Liver (tissue), 3 donors: ENCODE measurements around the gene NOS1AP.

Experiments
- ATF3 ChIP-seq: IDR thresholded peaks from 2 replicates; pipeline ENCODE4 v1.6.1; 2016; ENCODE audit warnings: antibody characterized with exemption
- CTCF ChIP-seq: fragments of 150-350 bp; IDR thresholded peaks from 2 replicates; pipeline ENCODE4 v1.5.1; 2017; ENCODE audit warnings: improper control_type of control experiment, low read depth, low read length; ENCODE audit not compliant: missing input control
- EGR1 ChIP-seq, 2 donors: IDR thresholded peaks; 2 replicates each; pipeline ENCODE4 v1.6.1; 2016 to 2018; ENCODE audit warnings: antibody characterized with exemption in 2 of 2, low read depth in 2 of 2
- FOXA1 ChIP-seq: IDR thresholded peaks from 2 replicates; pipeline ENCODE4 v1.6.1; 2016; ENCODE audit warnings: antibody characterized with exemption
- GABPA ChIP-seq, 2 donors: IDR thresholded peaks in 1 of 2; conservative IDR thresholded peaks in 1 of 2; 2 replicates each; pipeline ENCODE4 v1.6.1; 2016; ENCODE audit warnings: antibody characterized with exemption in 2 of 2, mild to moderate bottlenecking in 1 of 2, moderate library complexity in 1 of 2
- RAD21 ChIP-seq, 2 donors: IDR thresholded peaks; 2 replicates each; pipeline ENCODE4 v1.6.1; 2016; ENCODE audit warnings: antibody characterized with exemption in 2 of 2, mild to moderate bottlenecking in 2 of 2
- REST ChIP-seq: IDR thresholded peaks from 2 replicates; pipeline ENCODE4 v1.6.1; 2016; ENCODE audit warnings: antibody characterized with exemption, mild to moderate bottlenecking
- RXRA ChIP-seq, 2 donors: IDR thresholded peaks; 2 replicates each; pipeline ENCODE4 v1.6.1; 2017 to 2018; ENCODE audit warnings: antibody characterized with exemption in 2 of 2, mild to moderate bottlenecking in 1 of 2
- TAF1 ChIP-seq: conservative IDR thresholded peaks from 2 replicates; pipeline ENCODE4 v1.6.1; 2016; ENCODE audit warnings: antibody characterized with exemption, mild to moderate bottlenecking
- YY1 ChIP-seq: IDR thresholded peaks from 2 replicates; pipeline ENCODE4 v1.6.1; 2016; ENCODE audit warnings: antibody characterized with exemption, mild to moderate bottlenecking
- ZBTB33 ChIP-seq: IDR thresholded peaks from 2 replicates; pipeline ENCODE4 v1.6.1; 2016; ENCODE audit warnings: antibody characterized with exemption
- TF ChIP-seq, protein P1 (sequence below): IDR thresholded peaks from 2 replicates; pipeline ENCODE4 v1.6.1; 2016; ENCODE audit warnings: antibody characterized with exemption
- donor health status: healthy.
- donor health status: healthy.

DNA sequence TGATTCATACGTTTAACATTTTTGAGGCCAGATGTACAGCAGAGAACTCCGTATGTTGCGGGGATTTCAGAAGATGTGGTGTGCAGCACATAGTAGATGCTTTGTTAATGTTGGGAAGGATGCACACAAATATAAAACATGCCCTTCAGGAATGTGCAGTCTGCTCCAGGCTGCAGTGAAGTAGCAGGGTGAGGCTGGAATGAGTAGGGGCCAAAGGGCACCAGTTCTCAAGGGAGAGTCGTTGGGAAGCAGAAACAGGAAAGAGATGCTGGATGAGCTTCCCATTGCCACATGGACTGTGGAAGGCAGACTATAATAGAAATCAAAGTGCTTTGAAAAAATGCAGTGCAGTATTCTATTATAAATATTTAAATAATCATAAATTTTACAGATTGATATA, 126.9 kb downstream of the NOS1AP start:
- TF ChIP-seq CTCF (no peak), EGR1 (IDR thresholded peaks at IDR 0.05; ENCODE audit: low read depth in 2 of 2) (no peak), ZBTB33 (no peak), GABPA (IDR thresholded peaks at IDR 0.05 in 1 of 2, conservative IDR thresholded peaks at IDR 0.05 in 1 of 2) (no peak), RXRA (IDR thresholded peaks at IDR 0.05) (no peak), YY1 (no peak), TAF1 (no peak), RAD21 (IDR thresholded peaks at IDR 0.05) (no peak), REST (no peak), FOXA1 (no peak), ATF3 (no peak)
- TF ChIP-seq, protein P1, sequence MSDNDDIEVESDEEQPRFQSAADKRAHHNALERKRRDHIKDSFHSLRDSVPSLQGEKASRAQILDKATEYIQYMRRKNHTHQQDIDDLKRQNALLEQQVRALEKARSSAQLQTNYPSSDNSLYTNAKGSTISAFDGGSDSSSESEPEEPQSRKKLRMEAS, result no peak
